CD4-positive, alpha-beta T cell (primary cell): ENCODE measurements around the gene GFOD1. TPM values are rescaled to one million over a fixed set of nuclear protein-coding genes. Genes with fewer than 3 reads are reported as not detected.

Experiments used
- ATAC-seq: fragments of 200-7000 bp; cut with Tn5 transposase; one replicate; pipeline ENCODE4 v1.10.0; 2022; ENCODE audit warnings: mild to moderate bottlenecking; ENCODE audit not compliant: poor library complexity
- CTCF ChIA-PET: fragments of 350-600 bp; sonication (Branson Sonifier 250); formaldehyde crosslinking; loops from one replicate; lab custom pipeline; 2021; ENCODE audit warnings: antibody characterized with exemption, inconsistent platforms; lab: Charles Lee
- POLR2A ChIA-PET: fragments of 350-600 bp; sonication (Branson Sonifier 250); formaldehyde crosslinking; loops from one replicate; lab custom pipeline; 2021; ENCODE audit warnings: antibody characterized with exemption, inconsistent platforms; lab: Charles Lee
- DNase-seq, 14 experiments: peaks; one replicate each; pipeline ENCODE4 v3.0.0-alpha.2; 2013 to 2020; ENCODE audit warnings: mixed read lengths in 2 of 14
- H3K27ac ChIP-seq, 2 donors: one replicate each; pipeline versions ENCODE4 v1.5.1 to v1.7.0; 2013; ENCODE audit warnings: low read length in 2 of 2, low read depth in 1 of 2, mild to moderate bottlenecking in 1 of 2
- H3K27me3 ChIP-seq, 2 experiments: 1 replicate in 1 of 2; 2 replicates in 1 of 2; pipeline versions ENCODE4 v1.6.1 to v1.7.0; 2013; ENCODE audit warnings: low read length in 2 of 2, control low read depth in 1 of 2, mild to moderate bottlenecking in 1 of 2, moderate library complexity in 1 of 2; ENCODE audit not compliant: insufficient read depth in 2 of 2, control insufficient read depth in 1 of 2
- H3K36me3 ChIP-seq: one replicate; pipeline ENCODE4 v1.6.1; 2013; ENCODE audit warnings: low read length, control low read depth; ENCODE audit not compliant: insufficient read depth
- H3K4me1 ChIP-seq: one replicate; pipeline ENCODE4 v1.6.1; 2013; ENCODE audit warnings: low read length, control low read depth; ENCODE audit not compliant: insufficient read depth
- H3K4me3 ChIP-seq: one replicate; pipeline ENCODE4 v1.5.1; 2013; ENCODE audit warnings: mild to moderate bottlenecking, low read length, moderate library complexity
- H3K9me3 ChIP-seq, 2 experiments: 1 replicate in 1 of 2; 2 replicates in 1 of 2; pipeline versions ENCODE4 v1.6.1 to v1.7.0; 2013; ENCODE audit warnings: low read length in 2 of 2, mild to moderate bottlenecking in 2 of 2, control low read depth in 1 of 2, moderate library complexity in 1 of 2; ENCODE audit not compliant: control insufficient read depth in 1 of 2, insufficient read depth in 1 of 2
- H3K27ac Mint-ChIP-seq: one replicate; pipeline ENCODE4 v1.8.0; 2020; ENCODE audit warnings: mixed read lengths
- H3K27me3 Mint-ChIP-seq: one replicate; pipeline ENCODE4 v1.8.0; 2021; ENCODE audit warnings: mixed read lengths
- H3K36me3 Mint-ChIP-seq: one replicate; pipeline ENCODE4 v1.8.0; 2021; ENCODE audit warnings: low read depth, mixed read lengths
- H3K4me1 Mint-ChIP-seq: one replicate; pipeline ENCODE4 v1.8.0; 2021; ENCODE audit warnings: low read depth, mixed read lengths
- H3K4me3 Mint-ChIP-seq: one replicate; pipeline ENCODE4 v1.8.0; 2020; ENCODE audit warnings: mild to moderate bottlenecking, mixed read lengths
- H3K9me3 Mint-ChIP-seq: one replicate; pipeline ENCODE4 v1.8.0; 2020; ENCODE audit warnings: mixed read lengths
- intact Hi-C, 2 experiments: fragments of 100-400 bp; cut with DNase I in 1 of 2; cut with micrococcal nuclease in 1 of 2; formaldehyde crosslinking; loops; one replicate each; pipeline versions ENCODE4 v1.15.1 to v1.9.0; 2023 to 2025; cut with DNase I, micrococcal nuclease
- total RNA-seq, 174 experiments: library from RNA in 2 of 174; stranded (reverse) in 2 of 174; gene quantifications; one replicate each; pipeline ENCODE4 v1.2.3 and lab custom pipeline; 2021 to 2026
- TF ChIP-seq, protein P1 (sequence below): fragments of 200-600 bp; IDR thresholded peaks from one replicate; pipeline ENCODE4 v1.8.0; 2022; ENCODE audit warnings: antibody characterized with exemption, mild to moderate bottlenecking

The GFOD1 gene
- total RNA-seq, 2 experiments from 2014 or later = 1.3 to 2.0 TPM

DNA sequence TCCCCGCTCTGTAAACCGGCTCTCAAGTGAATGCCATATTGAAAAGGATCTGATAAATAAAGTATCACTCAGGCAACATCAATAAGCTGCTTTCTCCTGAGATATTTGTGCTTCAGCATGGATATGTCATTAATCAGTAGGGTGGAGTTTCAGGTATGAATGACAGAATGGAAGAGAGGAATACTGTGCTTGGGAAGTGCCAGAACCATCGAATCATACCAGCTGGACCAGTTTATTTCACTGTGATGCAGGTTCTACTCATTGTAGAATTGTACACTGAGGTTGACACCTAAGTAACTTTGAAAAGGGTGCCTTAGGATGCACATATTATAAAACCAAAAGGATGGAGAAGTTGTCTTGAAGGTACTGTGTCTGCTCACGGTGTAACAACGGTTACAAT is 141.2 kb downstream of the GFOD1 start:
- H3K9me3 Mint-ChIP-seq = peaks cover 4% of the 10 kb centered on the region
- Histone ChIP-seq H3K27ac (no peak overlapping the region), H3K27me3 (no peaks in the 10 kb centered on the region), H3K4me1 (no peaks in the 10 kb centered on the region), H3K36me3 (no peaks in the 10 kb centered on the region), H3K4me3 (no peak overlapping the region), H3K9me3 (peaks cover 0 to 5% of the 10 kb centered on the region in 2 experiments)
- TF ChIP-seq, protein P1, sequence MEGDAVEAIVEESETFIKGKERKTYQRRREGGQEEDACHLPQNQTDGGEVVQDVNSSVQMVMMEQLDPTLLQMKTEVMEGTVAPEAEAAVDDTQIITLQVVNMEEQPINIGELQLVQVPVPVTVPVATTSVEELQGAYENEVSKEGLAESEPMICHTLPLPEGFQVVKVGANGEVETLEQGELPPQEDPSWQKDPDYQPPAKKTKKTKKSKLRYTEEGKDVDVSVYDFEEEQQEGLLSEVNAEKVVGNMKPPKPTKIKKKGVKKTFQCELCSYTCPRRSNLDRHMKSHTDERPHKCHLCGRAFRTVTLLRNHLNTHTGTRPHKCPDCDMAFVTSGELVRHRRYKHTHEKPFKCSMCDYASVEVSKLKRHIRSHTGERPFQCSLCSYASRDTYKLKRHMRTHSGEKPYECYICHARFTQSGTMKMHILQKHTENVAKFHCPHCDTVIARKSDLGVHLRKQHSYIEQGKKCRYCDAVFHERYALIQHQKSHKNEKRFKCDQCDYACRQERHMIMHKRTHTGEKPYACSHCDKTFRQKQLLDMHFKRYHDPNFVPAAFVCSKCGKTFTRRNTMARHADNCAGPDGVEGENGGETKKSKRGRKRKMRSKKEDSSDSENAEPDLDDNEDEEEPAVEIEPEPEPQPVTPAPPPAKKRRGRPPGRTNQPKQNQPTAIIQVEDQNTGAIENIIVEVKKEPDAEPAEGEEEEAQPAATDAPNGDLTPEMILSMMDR = no peak
- H3K36me3 Mint-ChIP-seq = no peaks in the 10 kb centered on the region
- no peaks in the 10 kb centered on the region for H3K27me3 Mint-ChIP-seq
- H3K27ac Mint-ChIP-seq = no peak overlapping the region
- DNase-seq (no peak), ATAC-seq (no peak)
- POLR2A ChIA-PET = no interaction called here
- no peaks in the 10 kb centered on the region for H3K4me1 Mint-ChIP-seq
- CTCF ChIA-PET = no interaction called here
- H3K4me3 Mint-ChIP-seq = no peak overlapping the region
- intact Hi-C loops = no loop called here

DNA sequence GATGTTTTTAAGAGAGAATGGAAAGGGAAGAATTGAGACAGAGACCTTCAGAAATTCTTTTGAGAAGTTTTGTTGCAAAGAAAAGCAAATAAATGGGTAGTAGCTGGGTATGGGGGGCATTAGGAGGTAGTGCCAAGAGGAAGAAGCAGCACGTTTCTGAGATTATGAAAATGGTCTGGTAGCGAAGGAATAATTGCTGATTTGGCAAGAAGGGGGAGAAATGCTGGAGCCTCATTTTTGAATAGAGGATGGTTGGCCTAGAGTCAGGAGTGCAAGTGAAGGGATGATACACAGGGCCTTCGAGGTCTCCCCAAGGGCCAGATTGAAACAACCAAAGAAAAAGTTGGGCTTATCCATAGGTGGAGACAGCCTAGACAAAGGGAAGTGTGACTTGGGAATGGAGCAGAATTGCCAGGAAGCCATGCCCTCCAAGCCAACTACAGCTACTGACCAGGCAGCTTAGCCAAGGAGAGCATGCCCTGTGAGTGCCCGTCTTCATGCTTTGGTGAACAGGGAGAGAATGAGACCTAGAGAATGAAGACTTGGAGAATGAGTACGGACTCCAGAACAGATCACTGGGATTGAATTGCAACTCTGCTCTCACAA is 144.9 kb downstream of the GFOD1 start:
- TF ChIP-seq, protein P1 = no peak
- ATAC-seq = no peak
- no peaks in the 10 kb centered on the region for H3K36me3 Mint-ChIP-seq
- intact Hi-C loops = no loop called here
- H3K4me1 Mint-ChIP-seq = no peaks in the 10 kb centered on the region
- DNase-seq = no peak
- H3K27ac Mint-ChIP-seq = no peak overlapping the region
- H3K36me3 ChIP-seq = no peaks in the 10 kb centered on the region
- no peak overlapping the region for H3K27ac ChIP-seq
- no peaks in the 10 kb centered on the region for H3K27me3 ChIP-seq
- no peak overlapping the region for H3K4me3 Mint-ChIP-seq
- H3K9me3 ChIP-seq = peaks cover 0 to 5% of the 10 kb centered on the region in 2 experiments
- H3K9me3 Mint-ChIP-seq = peaks cover 4% of the 10 kb centered on the region
- ChIA-PET CTCF (no interaction called here), POLR2A (no interaction called here)
- H3K27me3 Mint-ChIP-seq = no peaks in the 10 kb centered on the region
- peaks cover 3% of the 10 kb centered on the region for H3K4me1 ChIP-seq
- H3K4me3 ChIP-seq = no peak overlapping the region

DNA sequence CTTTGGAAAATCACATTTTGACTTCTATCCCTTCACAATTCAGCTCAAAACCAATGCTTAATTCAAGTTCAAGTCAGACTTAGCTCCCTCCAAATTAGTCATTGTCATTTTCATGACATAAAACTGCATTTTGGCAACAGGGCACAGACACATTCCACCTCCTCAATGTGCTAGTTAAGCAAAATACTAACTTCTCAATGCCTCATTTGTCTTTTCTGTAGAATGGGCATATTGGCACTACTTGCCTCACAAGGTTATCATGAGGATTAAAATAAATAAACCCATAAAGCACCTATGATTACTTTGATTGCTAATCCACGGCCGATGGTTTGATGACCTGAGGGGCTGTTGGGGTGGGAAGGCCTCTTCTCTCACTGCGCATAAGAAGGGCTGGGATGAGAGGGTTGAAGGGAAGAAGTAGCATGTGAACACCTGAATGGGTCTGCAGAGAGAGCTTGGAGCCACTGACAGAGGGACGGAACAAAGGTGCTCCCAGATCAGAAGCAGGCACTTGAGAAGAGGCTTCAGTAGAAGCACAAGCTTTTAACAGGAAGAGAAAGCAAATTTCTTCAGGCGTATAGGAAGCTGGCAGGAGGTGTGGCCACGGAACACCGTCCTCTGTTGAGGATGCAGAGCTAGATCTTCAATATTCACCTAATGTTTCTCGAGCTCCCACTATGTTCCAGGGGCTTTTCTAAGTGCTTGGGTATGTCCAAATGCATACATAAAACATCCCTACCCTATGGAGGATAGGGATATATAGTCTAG is 147.4 kb downstream of the GFOD1 start:
- Mint-ChIP-seq H3K4me3 (no peak overlapping the region), H3K4me1 (peaks cover 5% of the 10 kb centered on the region), H3K27ac (no peak overlapping the region), H3K36me3 (no peaks in the 10 kb centered on the region), H3K27me3 (no peaks in the 10 kb centered on the region), H3K9me3 (peaks cover 4% of the 10 kb centered on the region)
- H3K4me1 ChIP-seq = peaks cover 6% of the 10 kb centered on the region
- H3K9me3 ChIP-seq = peaks cover 0 to 5% of the 10 kb centered on the region in 2 experiments
- DNase-seq = no peak
- intact Hi-C loops = loop anchor here (2.0 to 10.0 kb wide), 7 partner anchors 87 to 725 kb away; partner anchors contain the start of genes GFOD1 (in 1 of the 2) and SIRT5 (in 1 of the 2)
- H3K27ac ChIP-seq = no peak overlapping the region
- no peak for ATAC-seq
- TF ChIP-seq, protein P1 = no peak
- H3K36me3 ChIP-seq = no peaks in the 10 kb centered on the region
- H3K27me3 ChIP-seq = no peaks in the 10 kb centered on the region
- ChIA-PET CTCF (interaction anchor here (1.6 kb wide), 1 partner anchor 235 kb away, joined by 3 read pairs; no protein-coding TSS in a partner anchor), POLR2A (interaction anchor here (1.0 kb wide), 1 partner anchor 280 kb away, joined by 3 read pairs; no protein-coding TSS in a partner anchor)
- no peak overlapping the region for H3K4me3 ChIP-seq
